A549 treated with Mapracorat at 1 μM for 4 hours (cell line): ENCODE measurements around the gene FAM3C. TPM values are rescaled to one million over a fixed set of nuclear protein-coding genes. Genes with fewer than 3 reads are reported as not detected.

Source experiments
- total RNA-seq: library from RNA; stranded (reverse); fragments of 200-300 nt; extraction: Qiagen RNA extraction; gene quantifications from 5 replicates; pipeline ENCODE4 v1.2.3, GENCODE V29; 2022

FAM3C gene, protein sequence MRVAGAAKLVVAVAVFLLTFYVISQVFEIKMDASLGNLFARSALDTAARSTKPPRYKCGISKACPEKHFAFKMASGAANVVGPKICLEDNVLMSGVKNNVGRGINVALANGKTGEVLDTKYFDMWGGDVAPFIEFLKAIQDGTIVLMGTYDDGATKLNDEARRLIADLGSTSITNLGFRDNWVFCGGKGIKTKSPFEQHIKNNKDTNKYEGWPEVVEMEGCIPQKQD
- total RNA-seq = 33.8 to 44.3 TPM (median 42.6 TPM) in 5 replicates

DNA sequence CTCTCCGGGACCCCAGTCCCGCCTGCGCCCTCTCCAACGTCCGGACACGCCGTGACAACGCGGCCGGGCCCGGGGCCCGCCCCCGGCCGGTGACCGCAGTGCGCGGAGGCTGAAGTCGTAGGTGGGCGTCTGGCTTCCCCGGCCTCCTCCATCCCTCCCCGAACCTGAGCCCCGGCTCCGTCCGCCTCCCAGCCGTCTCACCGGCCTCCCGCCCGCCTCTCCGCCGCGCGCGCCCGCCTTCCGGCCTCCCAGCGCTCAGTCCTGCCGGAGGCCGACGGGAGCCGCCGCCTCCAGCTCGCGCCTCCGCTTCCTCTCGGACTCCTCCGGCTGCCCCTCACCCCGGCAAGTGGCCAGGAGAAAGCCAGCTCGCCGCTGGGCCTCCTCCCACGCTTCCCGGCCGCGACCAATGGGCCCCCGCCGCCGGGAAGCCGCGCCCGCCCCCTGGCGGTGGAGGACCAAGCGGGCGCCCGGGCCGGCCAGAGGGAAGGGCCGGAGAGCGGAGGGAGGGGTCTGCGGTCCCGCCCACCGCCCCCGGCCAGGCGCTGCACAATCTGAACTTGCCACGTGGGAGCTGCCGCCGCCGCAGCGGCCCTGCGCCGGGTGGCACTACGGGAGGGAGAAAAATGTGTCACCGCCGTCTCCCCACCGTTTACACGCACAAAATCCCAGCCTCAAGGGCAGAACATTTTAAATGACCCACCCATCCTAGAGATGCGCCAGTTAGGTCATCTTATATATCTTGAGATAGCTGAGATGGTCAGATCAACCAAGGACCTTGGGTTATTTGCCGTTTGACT, at the start of gene FAM3C:
FAM3C (minus strand) TSS at position 348 of the 797 bp plus-strand sequence. CDS start 13,339 bp downstream, outside the sequence.

DNA sequence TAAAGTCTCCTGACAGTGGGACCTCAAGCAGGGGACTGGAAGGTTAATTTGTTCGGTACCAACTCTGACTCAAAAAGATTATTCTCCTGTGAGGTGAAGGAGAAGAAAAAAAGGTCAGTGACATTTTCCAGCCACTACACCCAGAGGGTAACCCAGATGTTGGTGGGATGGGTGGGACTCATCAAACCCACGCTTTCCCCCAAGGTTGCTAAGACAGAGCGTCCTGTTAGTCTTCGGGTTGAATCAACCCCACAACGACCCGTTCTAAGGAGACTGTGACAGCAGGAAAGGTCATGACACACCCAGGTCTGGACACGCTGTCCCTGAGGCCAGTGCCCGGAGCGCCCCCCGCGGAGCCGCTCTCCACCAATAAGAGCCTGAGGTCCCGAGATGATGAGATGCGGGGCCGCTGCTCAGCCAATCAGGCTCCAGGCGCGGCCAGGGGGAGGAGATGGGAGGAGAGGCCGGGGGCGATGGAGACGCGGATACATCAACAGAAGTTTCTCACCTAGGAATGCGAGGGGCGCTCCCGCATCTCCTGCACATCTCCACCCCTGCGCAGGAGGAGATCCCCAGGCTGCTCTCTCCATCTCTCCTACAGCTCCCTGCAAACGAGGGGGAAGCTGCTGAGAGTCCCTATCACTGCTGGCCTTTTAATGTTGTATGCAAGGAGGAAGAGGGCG, 67.5 kb downstream of the FAM3C start, which contains the start of gene WNT16:
WNT16 (plus strand) TSS at position 493 of the 683 bp plus-strand sequence. CDS start 293 bp downstream, outside the sequence.

Other genes with a start within 250 kb of the FAM3C start
- 0.73 to 1.3 TPM (median 0.97 TPM) in 5 replicates for gene WNT16, start 67.3 kb downstream of the FAM3C start, total RNA-seq